Right lobe of liver (tissue), 6 donors: Measurements from ENCODE around the gene HRAS. TPM values are rescaled to one million over a fixed set of nuclear protein-coding genes. Genes with fewer than 3 reads are reported as not detected.

Source experiments
- ATAC-seq, 4 donors: fragments of 200-7000 bp; cut with Tn5 transposase; one replicate each; pipeline ENCODE4 v1.9.1; 2020; ENCODE audit warnings: mild to moderate bottlenecking in 4 of 4, moderate library complexity in 4 of 4
- DNase-seq, 3 donors: peaks; one replicate each; pipeline ENCODE4 v3.0.0-alpha.2; 2020
- H3K27ac ChIP-seq, 3 donors: fragments of 200-600 bp; one replicate each; pipeline ENCODE4 v1.8.0; 2022
- H3K27me3 ChIP-seq, 2 donors: fragments of 200-600 bp; one replicate each; pipeline ENCODE4 v1.8.0; 2022
- H3K36me3 ChIP-seq, 4 donors: fragments of 200-600 bp; sonication (generic) in 1 of 4; one replicate each; pipeline versions ENCODE4 v1.5.1 to v1.8.0; 2017 to 2022; ENCODE audit warnings: control low read depth in 1 of 4
- H3K4me1 ChIP-seq, 4 donors: fragments of 200-600 bp; sonication (generic) in 1 of 4; one replicate each; pipeline versions ENCODE4 v1.5.1 to v1.8.0; 2017 to 2022; ENCODE audit warnings: control low read depth in 1 of 4
- H3K4me3 ChIP-seq, 3 donors: fragments of 200-600 bp; one replicate each; pipeline ENCODE4 v1.8.0; 2022
- H3K9me3 ChIP-seq, 4 donors: fragments of 200-600 bp; sonication (generic) in 1 of 4; one replicate each; pipeline versions ENCODE4 v1.5.1 to v1.8.0; 2017 to 2022; ENCODE audit warnings: control low read depth in 1 of 4
- POLR2A ChIP-seq: fragments of 450-650 bp; IDR thresholded peaks from one replicate; pipeline ENCODE4 v1.6.1; 2017; ENCODE audit warnings: antibody characterized with exemption, mild to moderate bottlenecking
- WGBS: methylation state at CpG from one replicate; pipeline ENCODE4 v1.1.6; 2018; ENCODE audit warnings: low coverage, low lambda C conversion rate; ENCODE audit not compliant: insufficient coverage; ENCODE audit errors: missing lambda C conversion rate; 5-methylcytosine and 5-hydroxymethylcytosine counted together
- intact Hi-C, 2 donors: fragments of 100-400 bp; cut with DNase I; formaldehyde crosslinking; loops; one replicate each; pipeline versions ENCODE4 v1.11.2 to v1.14.1; 2022
- total RNA-seq, 6 experiments: library from RNA; depleted of rRNA in 2 of 6; stranded (reverse); fragments of >200 nt in 2 of 6; fragmentation: NEBNext Ultra II Directional in 3 of 6; extraction: Animal tissue kit (Norgen Biotek cat#: 25700) in 3 of 6; gene quantifications; one replicate each; pipeline versions ENCODE4 v1.1.0 to v1.2.4, GENCODE V29; 2016 to 2023
- TF ChIP-seq, protein P1 (sequence below), 4 donors: fragments of 200-600 bp in 3 of 4; fragments of 450-650 bp in 1 of 4; IDR thresholded peaks; one replicate each; pipeline versions ENCODE4 v1.5.1 to v1.8.0; 2016 to 2022; ENCODE audit warnings: antibody characterized with exemption in 4 of 4, mild to moderate bottlenecking in 2 of 4
- donor health status: DM: no; HTN: yes; CAD: no.
- donor health status: DM: no; HTN: no; CAD: no.
- donor health status: DM: no; HTN: no; CAD: no.
- donor health status: DM: no; HTN: yes; CAD: no.
- donor health status: DM: no; HTN: yes; CAD: no.

The HRAS gene
- total RNA-seq, 6 experiments from 2014 or later, result 7.6 to 20.9 (median 14.8) TPM

DNA sequence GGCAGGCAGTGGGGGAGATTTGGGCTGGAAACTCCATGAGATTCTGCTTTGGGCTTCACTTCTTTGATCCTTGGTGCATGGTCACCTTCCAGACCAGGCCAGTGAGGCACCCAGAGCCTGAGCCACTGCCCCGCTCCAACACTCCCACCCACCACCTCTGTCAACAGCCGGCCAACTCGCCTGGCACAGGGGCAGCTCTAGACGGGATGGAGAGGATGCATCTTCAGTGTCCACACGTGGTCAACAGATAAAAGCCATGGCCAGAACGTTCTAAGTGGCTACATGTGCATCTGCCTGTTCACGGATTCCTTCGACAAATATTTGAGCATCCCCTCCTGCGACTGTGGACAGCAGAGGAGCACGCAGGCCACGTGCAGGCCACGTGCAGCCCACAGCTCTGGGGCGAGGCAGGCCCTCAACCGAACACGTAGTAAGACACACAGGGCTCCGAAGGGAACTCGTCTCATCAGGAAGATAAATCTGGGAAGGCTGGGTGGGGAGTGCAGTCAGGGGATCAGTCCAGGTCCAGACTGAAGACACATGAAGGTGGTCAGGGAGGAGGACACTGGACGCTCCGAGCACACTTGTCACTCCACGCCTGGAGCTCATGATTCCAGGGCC, 3.2 kb upstream of the HRAS start:
- WGBS, result 81% methylated on average over 6 of the region's 20 CpGs
- H3K27ac ChIP-seq, result no peak overlapping the region
- intact Hi-C loops, result no loop called here
- H3K4me1 ChIP-seq, result peaks cover 0 to 22% (median 8%) of the 10 kb centered on the region in 4 donors
- DNase-seq (peak in 1 of 3 donors; percentile 56), ATAC-seq (no peak)
- H3K36me3 ChIP-seq, result no peaks in the 10 kb centered on the region
- no peak overlapping the region for H3K4me3 ChIP-seq
- H3K9me3 ChIP-seq, result no peaks in the 10 kb centered on the region
- H3K27me3 ChIP-seq, result no peaks in the 10 kb centered on the region
- TF ChIP-seq, protein P1, sequence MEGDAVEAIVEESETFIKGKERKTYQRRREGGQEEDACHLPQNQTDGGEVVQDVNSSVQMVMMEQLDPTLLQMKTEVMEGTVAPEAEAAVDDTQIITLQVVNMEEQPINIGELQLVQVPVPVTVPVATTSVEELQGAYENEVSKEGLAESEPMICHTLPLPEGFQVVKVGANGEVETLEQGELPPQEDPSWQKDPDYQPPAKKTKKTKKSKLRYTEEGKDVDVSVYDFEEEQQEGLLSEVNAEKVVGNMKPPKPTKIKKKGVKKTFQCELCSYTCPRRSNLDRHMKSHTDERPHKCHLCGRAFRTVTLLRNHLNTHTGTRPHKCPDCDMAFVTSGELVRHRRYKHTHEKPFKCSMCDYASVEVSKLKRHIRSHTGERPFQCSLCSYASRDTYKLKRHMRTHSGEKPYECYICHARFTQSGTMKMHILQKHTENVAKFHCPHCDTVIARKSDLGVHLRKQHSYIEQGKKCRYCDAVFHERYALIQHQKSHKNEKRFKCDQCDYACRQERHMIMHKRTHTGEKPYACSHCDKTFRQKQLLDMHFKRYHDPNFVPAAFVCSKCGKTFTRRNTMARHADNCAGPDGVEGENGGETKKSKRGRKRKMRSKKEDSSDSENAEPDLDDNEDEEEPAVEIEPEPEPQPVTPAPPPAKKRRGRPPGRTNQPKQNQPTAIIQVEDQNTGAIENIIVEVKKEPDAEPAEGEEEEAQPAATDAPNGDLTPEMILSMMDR (IDR thresholded peaks at IDR 0.05), result no peak
- TF ChIP-seq POLR2A, result no peak

DNA sequence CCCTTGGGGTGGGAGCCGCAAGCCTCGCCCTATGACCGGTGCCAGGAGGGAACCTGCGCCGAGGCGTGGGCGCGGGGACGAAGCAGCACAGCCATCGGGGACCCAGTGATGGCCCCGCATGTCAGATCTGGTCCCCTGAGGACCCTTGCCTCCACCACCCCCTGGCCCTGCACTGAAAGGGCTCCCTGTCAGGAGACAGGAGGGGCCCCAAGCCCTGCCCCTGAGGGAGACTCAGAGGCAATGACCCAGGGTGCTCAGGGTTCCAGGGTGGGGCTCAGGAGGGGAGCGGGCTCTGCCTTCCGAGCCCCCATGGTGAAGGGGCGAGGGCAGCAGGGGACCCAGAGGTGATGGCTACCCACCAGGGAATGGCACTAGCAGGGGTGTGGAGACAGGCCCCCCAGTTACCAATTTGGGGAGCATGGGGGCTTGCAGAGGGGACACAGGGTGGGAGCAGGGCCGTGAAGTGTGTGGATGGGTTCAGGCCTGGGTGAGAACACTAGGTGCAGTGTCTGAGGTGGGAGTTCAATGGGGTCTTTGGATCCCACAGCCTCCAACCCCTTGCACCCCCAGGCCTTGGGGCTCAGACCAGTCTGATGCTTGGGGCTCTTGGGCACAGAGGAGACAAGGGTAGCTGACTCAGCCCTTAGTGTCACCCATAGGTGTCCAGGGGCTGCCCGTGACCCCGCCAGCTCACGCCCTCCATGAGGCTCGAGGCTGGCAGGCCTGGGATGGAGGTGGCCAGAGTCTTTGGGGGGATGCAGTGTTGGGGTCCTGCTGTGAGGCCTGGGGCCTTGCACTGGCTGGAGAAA, 2.5 kb upstream of the HRAS start:
- Histone ChIP-seq H3K9me3 (no peaks in the 10 kb centered on the region), H3K36me3 (peaks cover 0 to 5% (median 0%) of the 10 kb centered on the region in 4 donors), H3K27me3 (no peaks in the 10 kb centered on the region), H3K27ac (no peak overlapping the region), H3K4me3 (peak overlapping the region; percentile 25 to 37 (median 30)), H3K4me1 (peaks cover 0 to 22% (median 8%) of the 10 kb centered on the region in 4 donors)
- intact Hi-C loops, result no loop called here
- ATAC-seq, result no peak
- peak in 1 of 3 donors; percentile 21 for DNase-seq
- TF ChIP-seq POLR2A, result no peak
- TF ChIP-seq, protein P1 (IDR thresholded peaks at IDR 0.05), result no peak
- WGBS, result 0% methylated on average over 1 of the region's 19 CpGs

DNA sequence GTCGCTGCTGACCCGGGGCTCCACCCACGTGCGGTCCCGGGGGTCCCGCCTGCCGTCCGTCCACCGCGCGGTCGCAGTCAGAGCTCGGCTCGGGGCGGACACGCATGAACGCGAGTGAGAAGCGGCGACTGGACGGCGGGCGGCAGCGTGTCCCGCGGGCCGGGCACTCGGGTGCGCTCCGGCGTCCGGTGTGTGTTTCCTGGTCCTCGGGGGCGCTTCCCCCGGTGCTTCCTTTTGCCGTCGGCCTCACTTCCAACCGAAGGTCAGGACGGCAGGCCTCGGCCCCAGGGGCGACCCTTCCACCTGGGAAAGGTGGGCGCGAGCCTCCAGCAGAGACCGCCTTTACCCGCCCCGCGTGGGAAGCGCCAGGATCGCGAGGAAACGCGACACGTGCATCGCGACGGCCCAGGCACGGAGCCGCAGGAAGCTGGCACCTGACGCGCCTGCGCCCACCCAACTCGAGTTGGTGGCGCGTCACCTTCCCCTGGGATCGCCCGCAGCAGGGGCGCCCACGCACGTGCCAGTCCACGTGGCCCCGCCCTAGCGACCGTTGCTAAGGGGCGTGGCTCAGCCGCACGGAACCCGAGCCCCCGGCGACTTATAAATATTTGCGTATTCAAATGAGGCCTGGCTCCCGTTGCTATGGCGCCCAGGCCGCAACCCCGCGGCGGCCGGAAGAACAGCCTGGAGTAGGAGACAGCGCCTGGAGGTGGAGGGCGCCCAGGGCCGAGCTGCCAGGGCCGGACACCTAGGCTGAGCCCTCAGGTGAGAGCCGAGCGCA, 1.7 kb upstream of the HRAS start, which contains the start of gene LRRC56:
Gene LRRC56 (plus strand): TSS at position 687 of the 781 bp plus-strand sequence. CDS start 3,158 bp downstream, outside the sequence.
- DNase-seq (peak; percentile 84 to 91 (median 91)), ATAC-seq (peak; percentile 58 to 72 (median 60))
- WGBS, result under 1% methylated on average over 19 of the region's 93 CpGs
- TF ChIP-seq, protein P1 (IDR thresholded peaks at IDR 0.05), result no peak
- TF ChIP-seq POLR2A, result no peak
- Histone ChIP-seq H3K4me1 (peaks cover 0 to 22% (median 8%) of the 10 kb centered on the region in 4 donors), H3K4me3 (peak within 1 kb of the TSS; percentile 25 to 37 (median 30)), H3K9me3 (no peaks in the 10 kb centered on the region), H3K36me3 (peaks cover 0 to 9% (median 0%) of the 10 kb centered on the region in 4 donors), H3K27me3 (no peaks in the 10 kb centered on the region), H3K27ac (peak within 1 kb of the TSS in 1 of 3 donors; percentile 23)
- intact Hi-C loops, result no loop called here

DNA sequence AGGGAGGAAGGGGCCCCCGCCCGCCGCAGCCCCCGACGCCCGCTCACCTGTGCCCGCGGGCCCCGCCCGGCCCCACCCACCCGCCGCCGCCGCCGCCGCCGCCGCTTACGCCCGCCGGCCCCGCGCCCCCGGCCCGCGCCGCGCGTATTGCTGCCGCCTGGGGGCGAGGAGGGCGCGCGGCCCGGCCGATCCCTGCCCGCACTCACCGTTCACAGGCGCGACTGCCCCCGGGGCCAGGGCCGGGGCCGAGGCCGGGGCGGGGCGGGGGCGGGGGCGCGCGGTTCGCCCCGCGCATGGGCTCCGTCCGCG, 212 bp downstream of the HRAS start:
- WGBS, result no CpG with 5 or more reads among the region's 56 CpGs
- H3K4me1 ChIP-seq, result peaks cover 0 to 22% (median 8%) of the 10 kb centered on the region in 4 donors
- no peaks in the 10 kb centered on the region for H3K27me3 ChIP-seq
- no peak for TF ChIP-seq POLR2A
- TF ChIP-seq, protein P1 (IDR thresholded peaks at IDR 0.05), result no peak
- ATAC-seq (no peak), DNase-seq (no peak)
- no peak overlapping the region for H3K27ac ChIP-seq
- peaks cover 0 to 9% (median 0%) of the 10 kb centered on the region in 4 donors for H3K36me3 ChIP-seq
- H3K4me3 ChIP-seq, result peak overlapping the region; percentile 70 to 78 (median 74)
- intact Hi-C loops, result no loop called here
- no peaks in the 10 kb centered on the region for H3K9me3 ChIP-seq
